GM19372 (cell line): Measurements from ENCODE around the gene NHERF2.
"Not testable (repeated sequence)": the region's sequence is repeated elsewhere in the genome, so short reads cannot be mapped to it uniquely, and the experiment has no call there.

Experiments used
- ATAC-seq: cut with Tn5 transposase; IDR thresholded peaks from one replicate; pipeline ENCODE4 v1.9.1; 2021; ENCODE audit warnings: mild to moderate bottlenecking, low read depth, moderate library complexity; ENCODE audit not compliant: unreplicated experiment

Gene NHERF2

DNA sequence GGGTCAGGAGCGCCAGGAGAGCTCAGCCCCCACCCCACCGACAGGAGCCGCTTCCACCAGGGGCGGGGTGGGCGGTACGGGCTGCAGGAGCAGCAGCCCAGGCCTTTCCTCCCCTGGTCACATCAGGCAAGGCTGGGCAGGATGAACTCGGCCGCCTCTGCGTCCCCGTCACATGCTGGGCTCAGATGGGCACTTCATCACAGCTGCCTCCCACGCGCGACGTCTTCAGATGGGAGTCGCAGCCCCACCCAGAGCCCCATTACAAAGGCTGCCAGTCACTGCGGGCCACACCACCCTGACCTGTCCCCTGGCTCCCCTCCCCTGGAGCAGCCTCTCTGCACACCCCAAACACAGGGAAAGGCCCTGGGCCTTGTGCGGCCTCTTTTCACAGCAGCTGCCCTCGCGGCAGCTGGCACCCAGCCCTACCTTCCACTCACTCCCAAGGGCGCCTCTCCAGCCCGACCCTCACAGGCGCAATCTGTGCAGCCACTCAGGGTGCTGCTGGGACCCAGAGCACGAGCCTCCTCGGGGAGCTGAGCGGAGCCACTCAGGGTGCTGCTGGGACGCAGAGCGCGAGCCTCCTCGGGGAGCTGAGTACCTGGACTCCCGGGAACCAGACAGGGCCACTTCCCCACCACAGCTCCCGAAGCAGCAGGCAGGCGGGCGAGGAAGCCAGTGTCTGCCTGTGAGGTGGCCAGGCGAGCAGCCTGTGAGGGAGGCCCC is 21.7 kb upstream of the NHERF2 start:
- no peak for ATAC-seq

DNA sequence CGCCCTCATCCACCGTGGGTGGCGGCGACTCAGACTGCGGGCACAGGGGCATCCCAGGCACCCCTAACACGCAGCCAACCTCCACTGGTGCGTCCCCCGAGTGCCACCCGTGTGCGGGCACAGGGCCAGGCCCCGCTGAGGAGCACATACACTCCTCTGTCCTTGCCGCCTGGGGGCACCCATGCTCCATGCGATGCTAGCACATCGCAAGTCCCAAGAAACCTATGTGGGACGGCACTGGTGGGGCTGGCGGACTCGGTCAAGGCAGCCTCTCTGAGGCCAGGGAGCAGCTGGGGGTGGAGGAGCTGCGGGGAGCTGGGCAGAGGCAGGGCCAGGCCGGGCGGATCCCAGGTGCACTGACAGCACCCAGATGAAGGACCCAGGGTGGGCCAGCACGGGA is 21.1 kb upstream of the NHERF2 start:
- no peak for ATAC-seq

DNA sequence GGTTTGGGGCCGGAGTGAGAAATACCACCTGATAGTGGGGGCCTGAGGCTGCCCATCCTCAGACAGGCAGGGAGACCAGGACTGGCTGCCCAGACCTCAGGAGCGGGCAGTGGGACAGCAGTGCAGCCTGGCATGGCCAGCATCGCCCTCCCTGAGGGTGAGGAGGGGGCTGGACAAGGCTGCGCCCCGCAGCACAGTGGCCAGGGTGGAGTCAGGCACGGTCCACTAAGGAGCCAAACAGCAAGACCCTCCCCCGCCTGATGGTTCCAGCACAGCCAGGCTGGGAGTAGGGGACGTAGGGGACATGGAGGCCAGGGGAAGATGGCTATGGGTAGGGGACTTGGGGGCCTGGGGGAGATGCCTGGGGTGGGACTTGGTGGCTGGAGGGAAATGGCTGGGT is 20.4 kb upstream of the NHERF2 start:
- ATAC-seq = no peak

DNA sequence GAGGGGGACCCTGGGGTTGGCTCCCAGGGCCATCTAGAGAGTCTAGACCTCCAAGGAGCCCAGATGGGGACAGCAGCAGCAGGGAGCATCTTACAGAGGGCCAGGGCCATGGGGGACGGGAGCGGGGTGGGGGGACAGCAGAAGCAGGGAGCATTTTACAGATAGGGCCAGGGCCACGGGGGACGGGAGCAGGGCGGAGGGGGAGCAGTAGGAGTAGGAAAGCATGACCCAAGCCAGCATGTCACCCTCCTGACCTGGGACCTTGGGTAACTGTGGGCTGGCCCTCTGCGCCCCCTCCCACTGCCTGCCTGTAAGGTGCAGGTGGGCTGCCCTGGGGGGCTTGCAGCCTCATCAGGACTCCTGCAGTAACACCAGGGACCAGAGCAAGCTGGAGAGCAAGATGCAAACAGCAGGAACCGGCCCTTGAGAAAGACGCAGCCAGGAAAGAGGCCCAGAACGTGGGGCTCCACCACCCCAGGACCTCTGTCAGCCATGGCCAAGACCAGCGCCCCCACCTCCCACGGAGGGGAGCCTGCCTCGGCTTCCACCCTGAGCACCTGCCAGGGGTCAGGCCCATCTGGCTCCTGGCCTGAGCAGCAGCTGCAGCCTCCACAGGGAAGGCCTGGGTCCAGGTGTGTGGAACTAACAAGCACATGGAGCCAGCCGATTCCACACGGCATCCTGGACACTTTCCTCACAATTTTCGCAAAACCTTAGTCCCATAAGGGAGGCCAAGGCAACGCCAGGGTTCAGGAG is 19.4 kb upstream of the NHERF2 start:
- ATAC-seq = no peak

GRCh38 chr16:2008009-2008526 is 18.6 kb upstream of the NHERF2 start:
- ATAC-seq = no peak

- ATAC-seq = no peak
Measured at GRCh38 chr16:2008631-2009163, 18.0 kb upstream of the NHERF2 start.

DNA sequence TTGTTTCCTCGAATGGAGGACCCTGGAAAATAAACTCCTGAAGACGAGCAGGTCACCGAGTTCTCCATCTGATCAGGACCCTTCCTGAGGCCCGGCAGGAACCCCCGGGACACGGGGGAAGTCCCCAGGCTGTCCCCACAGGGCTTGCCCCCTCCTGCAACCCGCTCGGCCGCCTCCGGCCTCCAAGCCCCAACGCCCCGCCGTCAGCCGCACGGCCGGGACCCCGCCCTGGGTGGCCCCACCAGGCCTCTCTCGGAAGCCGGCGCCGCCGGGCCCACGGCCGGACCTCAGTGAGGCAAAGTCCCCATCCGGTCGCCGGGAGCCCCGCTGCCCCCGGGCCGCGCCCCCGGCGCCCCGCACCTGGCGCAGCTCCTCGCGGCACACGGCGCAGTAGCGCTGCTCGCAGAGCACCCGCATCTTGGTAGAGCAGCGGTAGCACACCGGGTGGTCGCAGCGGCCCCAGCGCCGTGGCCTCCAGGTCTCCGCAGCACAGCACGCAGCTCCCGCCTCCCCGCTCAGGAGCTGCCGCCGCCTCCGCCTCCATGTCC is 17.5 kb upstream of the NHERF2 start:
- peak; percentile 30 for ATAC-seq

DNA sequence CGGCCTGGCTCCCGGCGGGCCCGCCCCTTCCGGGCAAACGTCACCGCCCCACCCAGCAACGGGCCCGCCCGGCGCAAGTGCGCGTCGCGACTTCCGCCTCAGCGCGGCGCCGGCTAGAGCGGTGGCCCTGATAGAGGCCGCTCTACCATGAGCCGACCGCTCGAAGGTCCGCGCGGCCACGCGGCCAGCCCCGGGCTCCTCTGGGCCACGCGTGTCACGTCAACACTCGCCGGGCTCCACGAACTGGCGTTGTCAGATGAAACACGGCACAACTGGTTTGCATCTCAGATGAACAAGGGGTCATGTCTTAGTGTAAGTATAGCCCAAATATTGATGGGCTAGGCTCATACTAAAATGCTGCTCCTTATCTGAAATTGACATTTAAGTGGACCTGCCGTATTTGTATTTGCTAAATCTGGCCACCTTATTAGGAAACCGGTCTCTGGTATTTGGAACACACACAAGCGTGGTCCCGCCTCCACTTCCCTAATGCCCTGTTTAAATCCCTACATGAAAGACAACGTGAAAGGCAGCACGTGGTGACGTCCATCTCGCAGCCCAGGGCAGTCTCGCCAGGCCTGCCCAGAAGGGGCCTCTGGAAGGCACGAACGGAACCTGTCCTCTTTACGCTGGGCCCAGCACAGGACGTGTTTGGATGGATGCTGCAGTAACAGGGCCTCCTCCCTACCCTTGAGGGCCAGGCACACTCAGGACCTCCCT is 16.8 kb upstream of the NHERF2 start, which contains the start of gene ZNF598:
ZNF598 (minus strand) TSS at position 31 of the 720 bp plus-strand sequence.
- peak; percentile 89 for ATAC-seq

DNA sequence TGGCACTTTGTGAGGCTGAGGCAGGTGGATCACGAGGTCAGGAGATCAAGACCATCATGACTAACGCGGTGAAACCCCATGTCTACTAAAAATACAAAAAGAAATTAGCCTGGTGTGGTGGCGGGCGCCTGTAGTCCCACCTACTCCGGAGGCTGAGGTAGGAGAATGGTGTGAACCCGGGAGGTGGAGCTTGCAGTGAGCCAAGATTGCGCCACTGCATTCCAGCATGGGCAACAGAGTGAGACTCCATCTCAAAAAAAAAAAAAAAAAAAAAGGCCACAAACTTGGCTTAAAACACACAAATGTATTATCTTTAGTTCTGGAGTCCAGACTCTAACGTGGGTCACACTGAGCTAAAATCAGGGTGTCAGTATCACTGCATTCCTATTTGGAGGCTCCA is 15.0 kb upstream of the NHERF2 start:
- ATAC-seq = not testable (repeated sequence)

GRCh38 chr16:2013527-2013926 is 13.2 kb upstream of the NHERF2 start:
- no peak for ATAC-seq

DNA sequence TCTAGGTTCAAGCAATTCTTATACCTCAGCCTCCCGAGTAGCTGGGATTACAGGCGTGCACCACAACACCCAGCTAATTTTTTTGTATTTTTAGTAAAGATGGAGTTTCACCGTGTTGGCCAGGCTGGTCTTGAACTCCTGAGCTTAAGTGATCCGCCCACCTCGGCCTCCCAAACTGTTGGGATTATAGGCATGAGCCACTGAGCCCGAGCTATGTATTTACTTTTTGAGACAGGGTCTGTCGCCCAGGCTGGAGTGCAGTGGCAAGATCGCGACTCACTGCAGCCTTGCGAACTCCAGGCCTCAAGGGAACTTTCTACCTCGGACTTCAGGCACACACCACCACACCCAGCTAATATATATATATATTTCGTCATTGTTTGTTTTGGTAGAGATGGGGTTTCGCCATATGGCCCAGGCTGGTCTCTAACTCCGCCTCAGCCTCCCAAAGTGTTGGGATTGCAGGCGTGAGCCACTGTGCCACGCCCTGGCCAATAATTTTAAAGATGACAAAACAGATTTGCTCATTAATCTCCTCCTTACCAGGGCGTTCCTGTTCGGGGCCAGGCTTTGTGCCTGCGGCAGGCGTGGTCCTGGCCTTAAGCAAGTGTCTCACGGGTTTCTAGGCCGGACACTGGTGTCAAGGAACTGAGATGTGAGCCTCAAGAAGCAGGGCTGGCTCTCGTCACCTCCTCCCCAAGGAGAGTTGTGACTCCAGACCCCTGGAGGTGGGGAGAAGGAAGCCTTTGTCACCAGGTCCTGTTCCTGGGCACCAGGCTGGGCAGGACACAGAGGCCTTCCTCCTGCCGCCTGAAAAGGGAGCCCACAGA is 11.4 kb upstream of the NHERF2 start:
- ATAC-seq = no peak

- ATAC-seq = no peak
Measured at GRCh38 chr16:2015947-2016208, 10.8 kb upstream of the NHERF2 start.

GRCh38 chr16:2016407-2016922 is 10.2 kb upstream of the NHERF2 start:
- ATAC-seq = no peak

DNA sequence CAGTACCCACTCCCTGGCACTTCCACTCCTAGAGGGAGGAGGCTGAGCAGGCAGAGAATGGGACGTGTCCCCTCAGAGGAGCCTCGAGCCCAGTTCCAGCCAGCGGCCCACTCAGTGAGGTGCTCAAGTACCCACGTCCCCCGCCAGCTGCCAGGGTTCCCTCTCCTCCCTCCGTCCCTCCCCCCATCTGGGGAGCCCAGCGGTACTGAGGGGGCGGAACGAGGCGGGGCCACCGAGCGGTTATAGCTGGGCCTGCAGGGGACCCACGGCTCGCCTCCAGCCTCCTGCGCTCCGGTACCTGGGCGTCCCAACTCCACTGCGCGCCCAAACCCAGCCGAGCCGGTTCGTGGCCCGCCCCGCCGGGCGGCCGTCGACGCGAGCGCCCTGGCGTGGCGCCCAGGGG is 7.2 kb upstream of the NHERF2 start, which contains the start of gene NPW:
NPW (plus strand) TSS at position 268 of the 403 bp plus-strand sequence.
- ATAC-seq = no peak

DNA sequence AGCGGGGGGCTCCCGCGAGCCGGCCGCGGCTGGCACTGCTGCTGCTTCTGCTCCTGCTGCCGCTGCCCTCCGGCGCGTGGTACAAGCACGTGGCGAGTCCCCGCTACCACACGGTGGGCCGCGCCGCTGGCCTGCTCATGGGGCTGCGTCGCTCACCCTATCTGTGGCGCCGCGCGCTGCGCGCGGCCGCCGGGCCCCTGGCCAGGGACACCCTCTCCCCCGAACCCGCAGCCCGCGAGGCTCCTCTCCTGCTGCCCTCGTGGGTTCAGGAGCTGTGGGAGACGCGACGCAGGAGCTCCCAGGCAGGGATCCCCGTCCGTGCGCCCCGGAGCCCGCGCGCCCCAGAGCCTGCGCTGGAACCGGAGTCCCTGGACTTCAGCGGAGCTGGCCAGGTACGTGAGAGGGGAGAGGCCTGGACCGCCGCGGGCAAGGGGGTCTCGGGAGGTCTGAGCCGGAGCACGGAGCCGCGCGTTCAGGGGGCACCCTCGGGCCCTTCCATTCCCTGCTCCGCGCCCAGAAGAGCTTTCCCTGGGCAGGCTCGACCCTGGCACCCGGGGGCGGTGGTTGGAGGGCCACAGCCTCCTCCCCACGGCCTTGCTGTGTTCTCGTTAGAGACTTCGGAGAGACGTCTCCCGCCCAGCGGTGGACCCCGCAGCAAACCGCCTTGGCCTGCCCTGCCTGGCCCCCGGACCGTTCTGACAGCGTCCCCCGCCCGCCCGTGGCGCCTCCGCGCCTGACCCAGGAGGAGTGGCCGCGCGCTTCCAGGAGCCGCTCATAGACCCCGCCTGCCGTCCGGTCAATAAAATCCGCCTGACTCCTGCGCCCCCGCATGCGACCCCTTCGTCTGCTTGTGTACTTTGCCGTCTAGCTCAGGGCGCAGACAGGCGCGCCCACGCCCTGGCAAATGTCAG is 6.5 kb upstream of the NHERF2 start:
- ATAC-seq = no peak

DNA sequence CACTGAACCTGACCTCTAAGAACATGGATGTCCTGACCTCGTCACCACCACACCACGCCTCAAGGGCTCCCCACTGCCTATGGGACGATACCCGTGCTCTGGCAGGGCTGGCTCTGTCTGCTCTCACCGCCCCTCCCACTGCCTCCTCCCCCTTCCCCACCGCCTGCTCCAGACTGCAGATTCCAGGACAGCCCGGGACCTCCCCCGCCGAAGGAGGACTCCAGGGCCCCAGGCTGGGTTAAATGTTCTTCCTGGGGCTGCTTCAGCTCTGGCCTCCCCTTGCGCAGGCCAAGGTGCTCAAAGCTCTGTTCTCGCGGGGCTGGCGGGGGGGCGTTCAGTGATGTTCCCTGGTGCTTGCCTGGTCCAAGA is 4.0 kb upstream of the NHERF2 start:
- ATAC-seq = no peak

- ATAC-seq = peak; percentile 81
Measured at GRCh38 chr16:2023092-2024031, 3.3 kb upstream of the NHERF2 start.

DNA sequence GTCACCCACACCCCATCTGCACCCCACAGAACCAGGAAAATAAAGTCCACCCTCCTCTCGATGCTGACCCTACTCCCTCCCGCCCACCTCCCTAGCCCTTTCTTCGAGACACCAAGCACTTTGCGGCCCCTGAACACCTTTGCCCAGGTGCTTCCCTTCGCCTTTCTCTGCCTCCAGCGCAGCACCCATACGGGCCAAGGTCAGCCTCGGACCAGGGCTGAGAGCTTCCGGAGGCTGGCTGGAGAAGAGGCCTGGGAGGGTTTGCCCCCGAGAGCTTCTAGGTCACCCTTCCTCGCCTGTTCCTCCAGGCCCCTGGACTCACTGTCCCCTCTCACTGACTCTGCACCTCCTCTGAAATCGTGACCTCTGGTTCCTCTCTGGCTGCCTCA is 2.7 kb upstream of the NHERF2 start:
- no peak for ATAC-seq
